HK-2 (cell line): ENCODE measurements around the gene OGFOD1.

Experiments
- DNase-seq: peaks from one replicate; pipeline ENCODE4 v3.0.0-alpha.2; 2018; ENCODE audit not compliant: unreplicated experiment

The OGFOD1 gene

DNA sequence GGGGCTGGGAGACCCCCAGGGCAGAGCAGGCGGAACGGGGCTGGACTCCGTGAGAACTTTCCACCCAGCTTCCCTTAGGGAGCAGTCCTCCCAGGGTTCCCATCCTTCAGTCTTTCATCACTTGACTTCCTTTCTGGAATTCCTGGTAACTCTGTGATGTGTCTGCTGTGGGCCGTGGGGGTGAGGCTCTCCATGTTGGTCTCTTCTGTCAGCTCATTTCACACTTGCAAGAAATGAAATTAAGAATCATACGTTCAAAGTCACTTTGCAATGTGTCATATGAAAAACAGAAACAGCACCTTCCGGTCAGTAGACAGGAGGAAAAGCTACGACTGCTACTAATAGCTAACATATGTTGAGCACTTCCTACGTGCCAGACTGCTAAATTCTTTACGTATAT, 73.9 kb downstream of the OGFOD1 start:
- no peak for DNase-seq
